SK-N-SH treated with all-trans-retinoic acid at 6 μM for 48 hours (cell line): ENCODE measurements around the gene SLC29A3.

Experiments
- BACH2 ChIP-seq: fragments of 250-450 bp; sonication (Bioruptor Pico); IDR thresholded peaks from 2 replicates; pipeline ENCODE4 v1.9.0; 2021; ENCODE audit warnings: mild to moderate bottlenecking, borderline replicate concordance
- GLIS3 ChIP-seq: fragments of 250-450 bp; sonication (Bioruptor Pico); IDR thresholded peaks from 2 replicates; pipeline ENCODE4 v1.5.0; 2020; ENCODE audit warnings: mild to moderate bottlenecking, moderate library complexity
- PATZ1 ChIP-seq: fragments of 250-450 bp; sonication (Bioruptor Pico); IDR thresholded peaks from 2 replicates; pipeline ENCODE4 v1.8.0; 2020; ENCODE audit warnings: mild to moderate bottlenecking, moderate library complexity, borderline replicate concordance
- POU6F1 ChIP-seq: fragments of 250-450 bp; sonication (Bioruptor Pico); IDR thresholded peaks from 2 replicates; pipeline ENCODE4 v1.8.0; 2021; ENCODE audit warnings: low read depth, mild to moderate bottlenecking, moderate library complexity, borderline replicate concordance
- PPARA ChIP-seq: fragments of 250-450 bp; sonication (Bioruptor Pico); IDR thresholded peaks from 2 replicates; pipeline ENCODE4 v1.5.0; 2020; ENCODE audit warnings: mild to moderate bottlenecking, borderline replicate concordance
- RARB ChIP-seq: fragments of 250-450 bp; sonication (Bioruptor Pico); IDR thresholded peaks from 2 replicates; pipeline ENCODE4 v1.8.0; 2021; ENCODE audit warnings: mild to moderate bottlenecking, moderate library complexity
- SNAI2 ChIP-seq: fragments of 250-450 bp; sonication (Bioruptor Pico); IDR thresholded peaks from 2 replicates; pipeline ENCODE4 v1.5.0; 2020; ENCODE audit warnings: mild to moderate bottlenecking, moderate library complexity
- ZC3H10 ChIP-seq: fragments of 250-450 bp; sonication (Bioruptor Pico); IDR thresholded peaks from 2 replicates; pipeline ENCODE4 v1.5.1; 2021; ENCODE audit warnings: mild to moderate bottlenecking, moderate library complexity
- ZFP3 ChIP-seq: fragments of 250-450 bp; sonication (Bioruptor Pico); IDR thresholded peaks from 2 replicates; pipeline ENCODE4 v1.5.0; 2020; ENCODE audit warnings: mild to moderate bottlenecking, moderate library complexity
- ZFP30 ChIP-seq: fragments of 450-650 bp; formaldehyde crosslinking; IDR thresholded peaks from 2 replicates; pipeline ENCODE4 v1.5.0; 2022; ENCODE audit warnings: mild to moderate bottlenecking, moderate library complexity
- ZNF8 ChIP-seq: fragments of 450-650 bp; formaldehyde crosslinking; IDR thresholded peaks from 2 replicates; pipeline ENCODE4 v1.5.0; 2020; ENCODE audit warnings: mild to moderate bottlenecking, moderate library complexity
- TF ChIP-seq, protein P1 (sequence below): fragments of 250-450 bp; sonication (Bioruptor Pico); IDR thresholded peaks from 2 replicates; pipeline ENCODE4 v1.5.1; 2020; ENCODE audit warnings: low read depth, mild to moderate bottlenecking, moderate library complexity

DNA sequence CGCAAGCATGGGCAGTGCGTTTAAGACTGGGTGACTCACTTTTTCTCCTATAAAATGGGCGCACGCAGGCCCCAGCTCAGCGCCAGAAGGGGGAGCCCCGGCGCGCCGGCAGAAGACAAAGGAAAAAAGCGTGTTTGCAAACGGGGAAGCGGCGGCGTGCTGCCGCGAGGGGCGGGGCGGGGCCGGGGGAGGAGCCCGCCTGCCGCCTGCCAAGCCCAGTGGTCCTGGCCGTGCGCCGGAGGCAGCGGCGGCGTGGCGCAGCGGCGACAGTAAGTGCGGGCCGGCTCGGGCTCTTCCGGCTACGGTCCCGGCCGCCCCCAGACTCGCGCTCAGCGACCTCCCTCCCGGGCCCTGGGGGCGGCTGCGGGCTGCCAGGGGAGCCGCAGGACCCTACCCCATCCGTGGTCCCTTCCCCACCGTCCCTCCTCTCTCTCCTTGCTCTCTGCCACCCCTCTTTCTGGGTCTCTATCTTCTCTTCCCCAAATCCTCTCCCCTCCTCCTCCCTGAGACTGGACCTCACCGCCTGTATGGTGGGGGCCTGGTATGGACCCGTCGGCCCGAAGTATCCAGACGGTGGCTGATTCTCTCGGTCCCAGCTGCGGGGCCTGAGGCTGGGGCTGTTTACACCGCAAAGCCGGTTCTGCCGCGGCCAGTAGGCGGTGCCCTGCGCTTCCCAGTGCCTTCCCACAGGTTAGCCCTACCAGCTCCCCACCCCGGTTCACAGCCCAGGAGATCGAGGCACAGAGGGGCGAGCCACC lies at the start of gene SLC29A3:
- TF ChIP-seq PATZ1 (CRISPR knock-in tag) (no peak), POU6F1 (CRISPR knock-in tag) (no peak), GLIS3 (no peak; the same call in 1 of the 2 replicates), ZFP3 (CRISPR knock-in tag) (no peak), ZFP30 (CRISPR knock-in tag) (no peak), RARB (CRISPR knock-in tag) (no peak), ZC3H10 (CRISPR knock-in tag) (no peak), ZNF8 (0 out of 2 replicates have a peak, but pooled peaks have one; percentile 13), BACH2 (CRISPR knock-in tag) (no peak), SNAI2 (CRISPR knock-in tag) (no peak), PPARA (CRISPR knock-in tag) (no peak)
- TF ChIP-seq, protein P1, sequence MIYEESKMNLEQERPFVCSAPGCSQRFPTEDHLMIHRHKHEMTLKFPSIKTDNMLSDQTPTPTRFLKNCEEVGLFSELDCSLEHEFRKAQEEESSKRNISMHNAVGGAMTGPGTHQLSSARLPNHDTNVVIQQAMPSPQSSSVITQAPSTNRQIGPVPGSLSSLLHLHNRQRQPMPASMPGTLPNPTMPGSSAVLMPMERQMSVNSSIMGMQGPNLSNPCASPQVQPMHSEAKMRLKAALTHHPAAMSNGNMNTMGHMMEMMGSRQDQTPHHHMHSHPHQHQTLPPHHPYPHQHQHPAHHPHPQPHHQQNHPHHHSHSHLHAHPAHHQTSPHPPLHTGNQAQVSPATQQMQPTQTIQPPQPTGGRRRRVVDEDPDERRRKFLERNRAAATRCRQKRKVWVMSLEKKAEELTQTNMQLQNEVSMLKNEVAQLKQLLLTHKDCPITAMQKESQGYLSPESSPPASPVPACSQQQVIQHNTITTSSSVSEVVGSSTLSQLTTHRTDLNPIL (CRISPR knock-in tag) = no peak
